ENCODE measurements around the gene ACTL7A. TPM values are rescaled to one million over a fixed set of nuclear protein-coding genes. Genes with fewer than 3 reads are reported as not detected.

The ACTL7A gene
- total and polyA plus RNA-seq, 2 of the 4 experiments (the other 2 are of a cell fraction): not detected

- Histone ChIP-seq H3K27me3 (ENCODE audit: control insufficient read depth, insufficient read depth, low read length) (no peaks in the 10 kb centered on the region), H2AFZ (replicated peaks; ENCODE audit: low read length, poor library complexity) (no peak overlapping the region), H2BK20ac (ENCODE audit: low read depth, low read length) (no peak overlapping the region), H4K20me1 (ENCODE audit: insufficient read depth, low read length) (no peaks in the 10 kb centered on the region), H3K27ac (ENCODE audit: insufficient read depth, low read length) (no peak overlapping the region), H3K18ac (ENCODE audit: low read depth, low read length) (no peak overlapping the region), H2AK5ac (ENCODE audit: low read depth, low read length) (no peak overlapping the region), H3K79me1 (ENCODE audit: low read depth in 1 of 2, low read length in 2 of 2) (no peaks in the 10 kb centered on the region), H3K56ac (ENCODE audit: extremely low read depth, insufficient read depth, low read length) (no peak overlapping the region), H2BK15ac (ENCODE audit: low read depth, low read length) (no peak overlapping the region), H3K23ac (ENCODE audit: low read depth, low read length) (no peak overlapping the region), H3K4me3 (ENCODE audit: insufficient read depth, low read depth, low read length) (no peak overlapping the region), H3K9ac (ENCODE audit: low read depth, low read length) (no peak overlapping the region), H3K36me3 (ENCODE audit: control insufficient read depth, insufficient read depth, low read length) (peaks cover 39% of the 10 kb centered on the region), H3K9me3 (ENCODE audit: control insufficient read depth, insufficient read depth, low read length) (no peaks in the 10 kb centered on the region), H3K14ac (replicated peaks; ENCODE audit: low read depth, low read length) (no peak overlapping the region), H2BK120ac (ENCODE audit: low read depth, low read length) (no peak overlapping the region), H3K4me1 (ENCODE audit: control insufficient read depth, insufficient read depth, low read length) (no peaks in the 10 kb centered on the region), H3K9me1 (ENCODE audit: insufficient read depth, low read length) (no peaks in the 10 kb centered on the region), H3K4ac (ENCODE audit: low read depth, low read length) (no peak overlapping the region), H4K91ac (ENCODE audit: insufficient read depth, low read depth, low read length) (no peak overlapping the region), H4K8ac (ENCODE audit: low read depth in 2 of 2, low read length in 2 of 2) (no peak overlapping the region), H2AK9ac (replicated peaks; ENCODE audit: low read depth, low read length, poor library complexity) (no peak overlapping the region), H2BK5ac (ENCODE audit: low read depth, low read length, poor library complexity, severe bottlenecking) (no peak overlapping the region), H3K4me2 (ENCODE audit: low read depth, low read length) (no peak overlapping the region), H4K5ac (ENCODE audit: low read depth, low read length) (no peak overlapping the region)
- dilution Hi-C loops (cut with HindIII; ENCODE audit: low sequenced_read_pairs, unreplicated experiment): no loop called here
- POLR2A ChIA-PET (ENCODE audit: unreplicated experiment): no interaction called here
- TF ChIP-seq RCOR1 (IDR thresholded peaks at IDR 0.05; ENCODE audit: insufficient replicate concordance, low read length): no peak
- in situ Hi-C loops (cut with MboI; ENCODE audit: low sequenced_read_pairs): no loop called here
- ATAC-seq (ENCODE audit: low read depth): no peak
- no CpG with 5 or more reads among the region's 2 CpGs for WGBS, 2 experiments (ENCODE audit: extremely low coverage in 2 of 2, insufficient read length in 1 of 2)
- BruUV-seq (replicated peaks): no TSS peak
- intact Hi-C loops (cut with micrococcal nuclease): no loop called here
- CTCF ChIA-PET: no interaction called here
- DNase-seq: no peak
Observed at GRCh38 chr9:108905494-108905893, 43.4 kb downstream of the ACTL7A start.

Measured in IMR-90 (cell line).